NB4 (cell line): ENCODE measurements around the gene TRIM2.

Experiments
- CTCF ChIP-seq: IDR thresholded peaks from one replicate; pipeline ENCODE4 v1.5.1; 2012; ENCODE audit warnings: low read depth, low read length
- POLR2A ChIP-seq: IDR thresholded peaks from 2 replicates; pipeline ENCODE4 v1.6.1; 2011; ENCODE audit warnings: mild to moderate bottlenecking; ENCODE audit not compliant: insufficient read length; ENCODE audit errors: extremely low read depth

DNA sequence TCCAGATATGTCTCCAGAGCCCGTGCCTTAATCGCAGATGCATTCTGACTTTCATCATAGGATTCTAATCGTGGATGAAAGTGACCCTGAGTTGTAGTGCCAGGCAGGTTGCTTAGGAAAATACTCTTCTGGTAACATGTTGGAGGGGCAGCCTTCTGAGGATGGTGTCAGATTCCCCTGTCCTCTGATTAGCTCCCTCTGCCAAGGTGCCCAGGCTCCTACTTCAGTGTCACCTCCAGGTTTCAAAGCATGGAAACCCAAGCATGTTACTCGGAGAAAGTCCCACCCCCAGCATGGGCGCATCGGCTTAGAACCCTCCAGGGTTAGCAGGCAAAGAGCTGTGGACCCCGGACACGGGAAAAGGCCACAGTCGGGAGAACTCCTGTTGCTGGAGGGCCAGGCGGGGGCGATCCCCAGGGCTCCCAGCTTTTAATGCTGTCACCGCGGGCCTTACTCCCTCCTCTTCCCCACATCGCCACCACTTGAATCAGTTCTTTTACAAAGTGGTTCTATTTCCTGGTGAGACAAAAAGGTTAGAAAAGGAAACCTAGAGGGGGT is 44.5 kb downstream of the TRIM2 start:
- no peak for TF ChIP-seq CTCF
- no peak for TF ChIP-seq POLR2A
